RWPE2 (cell line): ENCODE measurements around the gene PLPP4.

Source experiments
- ATAC-seq: fragments of 200-7000 bp; cut with Tn5 transposase; 3 replicates; pipeline ENCODE4 v1.9.1; 2021; ENCODE audit warnings: low read depth
- DNase-seq: peaks from one replicate; pipeline ENCODE4 v3.0.0-alpha.2; 2020; ENCODE audit warnings: low spot score
- H3K27ac ChIP-seq: fragments of 450-650 bp; 2 replicates; pipeline ENCODE4 v1.5.1; 2017; ENCODE audit warnings: mild to moderate bottlenecking; ENCODE audit not compliant: poor library complexity, severe bottlenecking
- H3K27me3 ChIP-seq: fragments of 250-450 bp; sonication (Bioruptor Pico); 2 replicates; pipeline ENCODE4 v1.5.1; 2021; ENCODE audit warnings: mild to moderate bottlenecking, moderate library complexity; ENCODE audit not compliant: insufficient read depth, poor library complexity, severe bottlenecking
- H3K36me3 ChIP-seq: fragments of 250-450 bp; sonication (Bioruptor Pico); 2 replicates; pipeline ENCODE4 v1.5.1; 2020; ENCODE audit warnings: low read depth, mild to moderate bottlenecking, moderate library complexity
- H3K4me1 ChIP-seq: fragments of 250-450 bp; sonication (Bioruptor Pico); 2 replicates; pipeline ENCODE4 v1.5.1; 2021; ENCODE audit warnings: mild to moderate bottlenecking, moderate library complexity; ENCODE audit not compliant: insufficient read depth, poor library complexity, severe bottlenecking
- H3K4me3 ChIP-seq: fragments of 250-450 bp; sonication (Bioruptor Pico); 2 replicates; pipeline ENCODE4 v1.5.1; 2021; ENCODE audit warnings: mild to moderate bottlenecking, moderate library complexity; ENCODE audit not compliant: severe bottlenecking
- H3K9me3 ChIP-seq: fragments of 250-450 bp; sonication (Bioruptor Pico); 2 replicates; pipeline ENCODE4 v1.5.1; 2021; ENCODE audit warnings: mild to moderate bottlenecking, moderate library complexity; ENCODE audit not compliant: severe bottlenecking
- TF ChIP-seq, protein P1 (sequence below): fragments of 450-650 bp; IDR thresholded peaks from one replicate; pipeline ENCODE4 v1.5.1; 2017; ENCODE audit warnings: mild to moderate bottlenecking, moderate library complexity; ENCODE audit not compliant: poor library complexity, severe bottlenecking

PLPP4 gene

DNA sequence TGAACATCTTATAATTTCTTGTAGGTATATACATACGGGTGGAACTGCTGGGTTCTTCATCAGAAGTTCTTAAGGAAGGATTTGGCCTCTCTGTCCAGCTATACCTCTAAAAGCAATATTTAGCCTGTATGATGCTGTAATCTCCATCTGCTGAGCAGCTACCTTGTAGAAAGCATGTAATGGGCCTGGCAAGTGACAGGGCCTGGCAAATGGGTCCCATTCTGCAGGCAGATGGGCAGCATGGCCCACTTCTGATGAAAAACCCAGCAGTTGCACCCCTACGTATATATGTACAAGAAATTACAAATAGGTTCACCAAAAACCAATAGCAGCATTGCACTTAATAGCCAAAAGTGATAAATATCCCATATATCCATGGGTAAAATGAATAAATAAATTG, 9.0 kb downstream of the PLPP4 start:
- peaks cover 2% of the 10 kb centered on the region for H3K9me3 ChIP-seq
- no peak overlapping the region for H3K4me3 ChIP-seq
- no peak for ATAC-seq
- no peak overlapping the region for H3K27ac ChIP-seq
- TF ChIP-seq, protein P1, sequence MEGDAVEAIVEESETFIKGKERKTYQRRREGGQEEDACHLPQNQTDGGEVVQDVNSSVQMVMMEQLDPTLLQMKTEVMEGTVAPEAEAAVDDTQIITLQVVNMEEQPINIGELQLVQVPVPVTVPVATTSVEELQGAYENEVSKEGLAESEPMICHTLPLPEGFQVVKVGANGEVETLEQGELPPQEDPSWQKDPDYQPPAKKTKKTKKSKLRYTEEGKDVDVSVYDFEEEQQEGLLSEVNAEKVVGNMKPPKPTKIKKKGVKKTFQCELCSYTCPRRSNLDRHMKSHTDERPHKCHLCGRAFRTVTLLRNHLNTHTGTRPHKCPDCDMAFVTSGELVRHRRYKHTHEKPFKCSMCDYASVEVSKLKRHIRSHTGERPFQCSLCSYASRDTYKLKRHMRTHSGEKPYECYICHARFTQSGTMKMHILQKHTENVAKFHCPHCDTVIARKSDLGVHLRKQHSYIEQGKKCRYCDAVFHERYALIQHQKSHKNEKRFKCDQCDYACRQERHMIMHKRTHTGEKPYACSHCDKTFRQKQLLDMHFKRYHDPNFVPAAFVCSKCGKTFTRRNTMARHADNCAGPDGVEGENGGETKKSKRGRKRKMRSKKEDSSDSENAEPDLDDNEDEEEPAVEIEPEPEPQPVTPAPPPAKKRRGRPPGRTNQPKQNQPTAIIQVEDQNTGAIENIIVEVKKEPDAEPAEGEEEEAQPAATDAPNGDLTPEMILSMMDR: no peak
- DNase-seq: no peak
- no peaks in the 10 kb centered on the region for H3K27me3 ChIP-seq
- H3K4me1 ChIP-seq: peaks cover 1% of the 10 kb centered on the region
- H3K36me3 ChIP-seq: no peaks in the 10 kb centered on the region

DNA sequence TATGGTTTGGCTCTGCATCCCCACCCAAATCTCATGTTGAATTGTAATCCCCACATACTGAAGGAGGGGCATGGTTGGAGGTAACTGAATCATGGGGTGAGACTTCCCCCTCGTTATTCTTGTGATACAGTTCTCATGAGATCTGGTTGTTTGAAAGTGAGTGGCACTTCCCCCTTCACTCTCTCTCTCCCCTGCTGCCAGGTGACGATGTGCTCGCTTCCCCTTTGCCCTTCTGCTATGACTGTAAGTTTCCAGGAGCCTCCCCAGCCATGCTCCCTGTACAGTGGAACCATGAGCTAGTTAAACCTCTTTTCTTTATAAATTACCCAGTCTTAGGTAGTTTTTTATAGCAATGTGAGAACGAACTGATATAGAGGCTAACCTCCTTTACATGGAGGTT, 16.6 kb downstream of the PLPP4 start:
- DNase-seq (no peak), ATAC-seq (no peak)
- Histone ChIP-seq H3K36me3 (no peaks in the 10 kb centered on the region), H3K4me3 (no peak overlapping the region), H3K9me3 (peaks cover 2% of the 10 kb centered on the region), H3K27me3 (no peaks in the 10 kb centered on the region), H3K4me1 (peaks cover 16% of the 10 kb centered on the region), H3K27ac (no peak overlapping the region)
- TF ChIP-seq, protein P1: no peak

DNA sequence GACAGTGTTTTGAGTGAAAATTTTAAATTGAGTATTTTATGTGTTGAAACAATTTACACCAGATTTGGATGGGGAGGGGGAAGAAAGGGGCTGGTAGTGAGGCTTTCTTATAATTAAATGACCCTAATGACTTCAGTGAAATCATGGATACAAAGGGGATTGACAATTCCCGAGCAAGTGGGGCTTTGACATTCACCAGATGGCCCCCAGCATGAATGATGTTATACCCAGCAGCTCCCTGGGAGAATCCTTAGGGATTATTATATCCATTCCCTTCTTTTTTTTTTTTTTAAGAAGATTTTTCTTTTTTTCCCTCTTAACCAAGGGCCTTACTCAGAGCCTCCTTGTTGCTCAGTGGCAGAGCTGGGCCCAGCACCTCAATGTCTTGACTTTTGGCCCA, 17.9 kb downstream of the PLPP4 start:
- TF ChIP-seq, protein P1: no peak
- no peaks in the 10 kb centered on the region for H3K27me3 ChIP-seq
- no peak for DNase-seq
- no peak overlapping the region for H3K4me3 ChIP-seq
- H3K36me3 ChIP-seq: no peaks in the 10 kb centered on the region
- peaks cover 2% of the 10 kb centered on the region for H3K9me3 ChIP-seq
- no peak for ATAC-seq
- H3K4me1 ChIP-seq: peaks cover 16% of the 10 kb centered on the region
- H3K27ac ChIP-seq: no peak overlapping the region

DNA sequence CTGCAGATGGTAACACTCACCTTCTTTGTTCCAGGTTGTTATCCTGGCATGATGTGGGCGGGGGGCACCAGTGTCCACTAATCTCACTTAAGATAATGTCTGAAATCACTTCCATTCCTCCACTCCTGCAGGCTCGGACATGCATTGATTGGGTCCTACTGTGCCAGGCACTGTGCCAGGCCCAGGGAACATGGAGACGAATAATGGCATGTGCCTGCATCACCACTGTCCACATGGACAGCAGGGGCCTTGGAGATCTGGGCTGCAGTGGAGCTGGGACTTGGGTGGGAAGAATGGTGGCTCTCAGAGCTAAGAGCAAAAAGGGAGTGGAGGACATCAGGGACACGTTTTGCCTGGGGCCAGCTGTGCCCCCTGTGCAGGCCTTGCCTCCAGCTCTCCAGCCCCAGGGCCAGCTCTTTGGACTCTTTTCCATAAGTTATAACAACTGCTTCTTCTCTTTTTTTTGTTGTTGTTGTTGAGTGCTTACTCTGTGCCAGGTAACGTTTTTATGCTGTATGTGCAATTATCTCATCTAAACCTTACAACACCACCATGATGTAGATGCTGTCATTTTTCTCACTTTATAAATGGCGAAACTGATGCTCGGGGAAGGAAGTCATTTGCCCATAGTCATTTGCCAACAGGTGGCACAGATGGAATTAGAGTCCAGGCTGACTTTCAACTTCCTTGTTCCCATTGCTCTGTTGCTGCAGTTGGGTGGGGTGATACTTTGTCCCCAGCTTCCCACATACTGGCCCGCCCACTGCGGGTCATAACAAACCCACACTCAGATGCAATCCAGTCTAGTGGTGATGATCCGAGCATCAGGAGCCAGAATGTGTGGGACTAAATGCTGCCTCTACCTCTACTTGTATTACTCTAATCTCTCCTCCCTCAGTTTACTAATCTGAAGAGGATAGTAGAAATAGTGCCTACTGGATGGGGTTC, 19.1 kb downstream of the PLPP4 start:
- DNase-seq (no peak), ATAC-seq (no peak)
- H3K27me3 ChIP-seq: no peaks in the 10 kb centered on the region
- peaks cover 16% of the 10 kb centered on the region for H3K4me1 ChIP-seq
- H3K9me3 ChIP-seq: no peaks in the 10 kb centered on the region
- no peaks in the 10 kb centered on the region for H3K36me3 ChIP-seq
- TF ChIP-seq, protein P1: no peak
- no peak overlapping the region for H3K4me3 ChIP-seq
- H3K27ac ChIP-seq: peak overlapping the region; percentile 62
